ENCODE measurements around the gene ZDBF2. TPM values are rescaled to one million over a fixed set of nuclear protein-coding genes. Genes with fewer than 3 reads are reported as not detected.

ZDBF2 gene
- total RNA-seq, 2 donors from 2014 or later: 7.2 to 10.6 TPM

DNA sequence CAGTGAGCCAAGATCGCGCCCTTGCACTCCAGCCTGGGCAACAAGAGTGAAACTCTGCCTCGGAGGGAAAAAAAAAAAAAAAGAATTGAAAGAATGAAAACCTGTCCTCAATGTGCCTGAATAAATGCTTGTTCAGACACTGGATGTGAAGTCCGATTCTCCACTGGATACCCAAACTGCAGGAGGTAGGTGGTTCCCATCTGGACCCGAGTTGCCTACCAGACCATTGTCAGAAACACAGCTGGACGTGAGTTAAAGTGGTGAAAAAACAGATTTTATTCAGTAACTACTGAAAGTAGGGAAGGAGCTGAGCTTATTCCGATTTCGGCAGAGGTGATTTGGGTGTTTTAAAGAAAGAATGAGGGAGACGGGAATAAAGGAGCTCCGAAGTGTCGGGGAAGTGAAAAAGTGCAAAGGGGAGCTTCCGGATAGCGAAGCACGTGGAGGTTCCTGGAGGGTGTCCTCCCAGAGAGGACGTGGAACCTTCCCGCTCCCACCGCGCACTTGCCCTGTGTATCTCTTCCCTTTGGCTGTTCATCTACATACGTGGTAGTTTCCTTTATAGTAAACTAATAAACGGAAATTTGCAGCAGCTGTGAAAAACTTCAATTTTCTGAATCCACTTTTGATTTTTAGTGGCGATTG, 10.4 kb upstream of the ZDBF2 start:
- DNase-seq (ENCODE audit: low spot score): no peak
- H3K36me3 ChIP-seq: no peaks in the 10 kb centered on the region
- no peak overlapping the region for H3K4me3 ChIP-seq
- TF ChIP-seq, protein P1, sequence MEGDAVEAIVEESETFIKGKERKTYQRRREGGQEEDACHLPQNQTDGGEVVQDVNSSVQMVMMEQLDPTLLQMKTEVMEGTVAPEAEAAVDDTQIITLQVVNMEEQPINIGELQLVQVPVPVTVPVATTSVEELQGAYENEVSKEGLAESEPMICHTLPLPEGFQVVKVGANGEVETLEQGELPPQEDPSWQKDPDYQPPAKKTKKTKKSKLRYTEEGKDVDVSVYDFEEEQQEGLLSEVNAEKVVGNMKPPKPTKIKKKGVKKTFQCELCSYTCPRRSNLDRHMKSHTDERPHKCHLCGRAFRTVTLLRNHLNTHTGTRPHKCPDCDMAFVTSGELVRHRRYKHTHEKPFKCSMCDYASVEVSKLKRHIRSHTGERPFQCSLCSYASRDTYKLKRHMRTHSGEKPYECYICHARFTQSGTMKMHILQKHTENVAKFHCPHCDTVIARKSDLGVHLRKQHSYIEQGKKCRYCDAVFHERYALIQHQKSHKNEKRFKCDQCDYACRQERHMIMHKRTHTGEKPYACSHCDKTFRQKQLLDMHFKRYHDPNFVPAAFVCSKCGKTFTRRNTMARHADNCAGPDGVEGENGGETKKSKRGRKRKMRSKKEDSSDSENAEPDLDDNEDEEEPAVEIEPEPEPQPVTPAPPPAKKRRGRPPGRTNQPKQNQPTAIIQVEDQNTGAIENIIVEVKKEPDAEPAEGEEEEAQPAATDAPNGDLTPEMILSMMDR (IDR thresholded peaks at IDR 0.05): no peak
- no peak overlapping the region for H3K27ac ChIP-seq
- H3K4me1 ChIP-seq: no peaks in the 10 kb centered on the region
- H3K9me3 ChIP-seq: no peaks in the 10 kb centered on the region
- H3K27me3 ChIP-seq: peaks cover 10 to 13% of the 10 kb centered on the region in 2 donors

DNA sequence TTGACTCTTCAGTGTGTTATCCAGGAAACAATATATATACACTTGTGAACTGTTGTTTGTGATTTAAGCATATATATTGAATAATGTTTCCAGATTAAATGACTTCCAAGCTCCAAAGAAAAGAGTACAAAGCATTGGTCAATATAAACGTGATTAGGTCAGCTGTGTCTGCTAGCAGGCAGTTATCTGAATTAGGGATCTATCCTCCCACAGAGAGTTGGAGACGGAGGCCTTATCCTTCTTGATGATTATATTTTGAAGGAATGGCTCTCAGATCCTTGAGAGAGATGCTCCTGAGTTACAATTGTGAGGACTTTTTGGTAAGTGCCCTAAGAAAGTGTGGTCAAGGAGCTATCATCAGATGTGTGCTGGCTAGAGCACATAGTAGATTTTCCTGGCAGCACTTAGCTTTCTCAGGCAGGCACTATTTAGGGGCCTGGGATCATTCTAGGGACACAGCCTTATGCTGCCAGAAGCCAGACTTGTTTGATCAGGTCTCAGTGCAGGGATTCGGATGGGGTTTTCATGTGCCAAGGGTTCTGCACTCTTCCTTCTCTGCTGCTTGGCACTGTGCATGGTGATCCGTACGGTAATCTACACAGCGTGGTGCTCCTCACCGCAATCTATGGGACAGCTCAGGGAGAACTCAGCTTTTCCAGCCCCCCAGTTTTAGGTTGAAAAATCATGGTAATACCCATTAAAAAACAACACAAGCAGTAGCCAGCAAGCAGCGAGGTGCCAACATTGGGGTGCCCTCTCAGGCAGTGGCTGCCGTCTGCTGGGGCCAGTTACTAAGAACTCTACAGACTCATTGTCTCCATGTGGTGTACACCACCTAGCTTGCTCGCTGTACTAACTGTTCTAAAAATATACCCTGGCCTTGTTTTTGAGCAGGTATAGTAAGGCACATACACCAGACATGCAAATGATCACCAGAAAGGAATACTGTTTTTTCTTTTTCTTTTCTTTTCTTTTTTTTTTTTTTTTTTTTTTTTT, 8.0 kb upstream of the ZDBF2 start:
- H3K9me3 ChIP-seq: no peaks in the 10 kb centered on the region
- H3K36me3 ChIP-seq: no peaks in the 10 kb centered on the region
- TF ChIP-seq, protein P1 (IDR thresholded peaks at IDR 0.05): no peak
- H3K27me3 ChIP-seq: peaks cover 10 to 13% of the 10 kb centered on the region in 2 donors
- no peak overlapping the region for H3K27ac ChIP-seq
- no peak overlapping the region for H3K4me3 ChIP-seq
- no peak for DNase-seq (ENCODE audit: low spot score)
- no peaks in the 10 kb centered on the region for H3K4me1 ChIP-seq

DNA sequence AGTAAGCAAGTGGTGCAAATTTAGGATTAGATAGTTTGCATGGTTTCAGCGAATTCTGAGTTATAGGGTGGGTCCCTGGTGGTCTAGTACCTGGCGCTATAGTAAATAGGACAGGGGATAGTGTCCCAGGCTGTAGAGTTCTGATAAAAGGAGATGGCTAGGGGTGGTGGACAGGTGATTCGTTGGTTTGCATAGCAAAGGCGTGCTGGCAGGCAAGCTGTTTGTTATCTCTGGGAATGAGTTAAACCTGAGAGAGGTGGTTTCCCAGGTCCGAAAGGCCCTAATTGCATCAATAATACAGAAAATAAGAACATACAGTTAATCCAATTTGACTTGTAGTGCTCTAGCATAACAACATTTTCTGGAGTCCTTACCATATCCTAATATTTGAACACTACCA, 6.9 kb upstream of the ZDBF2 start:
- Histone ChIP-seq H3K9me3 (no peaks in the 10 kb centered on the region), H3K27ac (no peak overlapping the region), H3K27me3 (peaks cover 7 to 12% of the 10 kb centered on the region in 2 donors), H3K36me3 (no peaks in the 10 kb centered on the region), H3K4me3 (no peak overlapping the region), H3K4me1 (no peaks in the 10 kb centered on the region)
- TF ChIP-seq, protein P1 (IDR thresholded peaks at IDR 0.05): no peak
- no peak for DNase-seq (ENCODE audit: low spot score)

DNA sequence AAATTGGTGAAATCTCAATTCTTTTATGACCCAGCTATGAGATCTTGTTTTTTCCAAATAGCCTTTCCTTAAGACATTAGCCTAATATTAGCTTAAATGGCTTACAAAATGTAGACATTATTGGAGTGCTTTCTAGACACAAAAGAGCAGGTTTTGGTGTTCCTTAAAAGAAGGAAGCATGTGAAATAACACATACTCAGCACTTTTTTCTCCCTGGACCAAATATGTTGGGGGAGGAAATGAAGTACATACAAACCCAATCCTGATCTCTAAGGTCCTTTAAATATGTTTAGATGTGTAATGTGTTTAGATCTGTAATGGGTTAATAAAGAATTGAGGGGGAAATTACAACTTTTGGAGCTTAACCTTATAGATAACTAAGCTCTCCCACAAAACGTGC, 3.4 kb upstream of the ZDBF2 start:
- Histone ChIP-seq H3K27me3 (no peaks in the 10 kb centered on the region), H3K4me3 (no peak overlapping the region), H3K4me1 (peaks cover 0 to 5% of the 10 kb centered on the region in 2 donors), H3K36me3 (no peaks in the 10 kb centered on the region), H3K27ac (no peak overlapping the region), H3K9me3 (no peaks in the 10 kb centered on the region)
- TF ChIP-seq, protein P1 (IDR thresholded peaks at IDR 0.05): no peak
- no peak for DNase-seq (ENCODE audit: low spot score)

DNA sequence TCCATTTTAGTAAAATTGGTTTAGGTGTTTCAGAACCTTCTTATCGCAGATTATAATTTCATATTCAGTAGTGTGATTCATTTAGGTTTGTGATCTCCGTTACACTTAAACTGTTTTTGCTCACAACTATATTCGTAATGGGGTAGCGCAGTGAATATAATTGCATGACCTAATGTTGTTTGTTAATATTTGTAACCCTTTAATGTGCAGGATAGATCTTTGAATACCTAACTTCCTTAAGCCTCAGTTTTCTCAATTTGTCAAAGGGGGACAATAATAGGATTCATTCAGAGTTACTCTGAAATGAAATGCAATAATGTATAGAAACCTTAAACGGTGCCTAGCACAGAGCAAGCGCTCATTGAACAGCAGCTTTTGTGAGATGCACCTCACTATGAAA, 558 bp upstream of the ZDBF2 start:
- Histone ChIP-seq H3K4me3 (peak overlapping the region in 1 of 2 donors; percentile 76), H3K9me3 (no peaks in the 10 kb centered on the region), H3K36me3 (no peaks in the 10 kb centered on the region), H3K27me3 (peaks cover 5 to 6% of the 10 kb centered on the region in 2 donors), H3K4me1 (peaks cover 0 to 5% of the 10 kb centered on the region in 2 donors), H3K27ac (no peak overlapping the region)
- TF ChIP-seq, protein P1 (IDR thresholded peaks at IDR 0.05): no peak
- DNase-seq (ENCODE audit: low spot score): no peak

Data from right atrium auricular region (tissue), 2 donors.